Thyroid gland (tissue), 4 donors: ENCODE data around the gene GTPBP4. TPM values are rescaled to one million over a fixed set of nuclear protein-coding genes. Genes with fewer than 3 reads are reported as not detected.

Experiments
- DNase-seq, 2 donors: peaks; one replicate each; pipeline ENCODE4 v3.0.0-alpha.2; 2019
- H3K27ac ChIP-seq, 3 donors: fragments of 200-600 bp; sonication (generic); 1 replicate in 2 of 3; 2 replicates in 1 of 3; pipeline ENCODE4 v1.5.1; 2016 to 2019; ENCODE audit warnings: mild to moderate bottlenecking in 1 of 3, moderate library complexity in 1 of 3
- H3K27me3 ChIP-seq: fragments of 200-600 bp; sonication (generic); one replicate; pipeline ENCODE4 v1.5.1; 2019
- H3K36me3 ChIP-seq, 2 donors: fragments of 200-600 bp; sonication (generic); one replicate each; pipeline ENCODE4 v1.5.1; 2016 to 2019
- H3K4me1 ChIP-seq, 2 donors: fragments of 200-600 bp; sonication (generic); one replicate each; pipeline ENCODE4 v1.5.1; 2017 to 2019
- H3K4me3 ChIP-seq, 3 donors: fragments of 200-600 bp; sonication (generic); replicated peaks in 1 of 3; 1 replicate in 2 of 3; 2 replicates in 1 of 3; pipeline ENCODE4 v1.5.1; 2016; ENCODE audit warnings: mild to moderate bottlenecking in 1 of 3
- H3K9me3 ChIP-seq: fragments of 200-600 bp; sonication (generic); one replicate; pipeline ENCODE4 v1.5.1; 2017
- CTCF ChIP-seq, 6 experiments: fragments of 200-600 bp in 3 of 6; fragments of 450-650 bp in 3 of 6; sonication (generic) in 3 of 6; IDR thresholded peaks; one replicate each; pipeline ENCODE4 v1.5.1; 2016 to 2019; ENCODE audit warnings: antibody characterized with exemption in 6 of 6, mild to moderate bottlenecking in 2 of 6, inconsistent platforms in 1 of 6, moderate library complexity in 1 of 6
- POLR2A ChIP-seq, 2 donors: fragments of 450-650 bp; IDR thresholded peaks; one replicate each; pipeline ENCODE4 v1.6.1; 2017; ENCODE audit warnings: antibody characterized with exemption in 2 of 2, mild to moderate bottlenecking in 2 of 2, moderate library complexity in 1 of 2
- WGBS, 2 donors: methylation state at CpG; one replicate each; pipeline ENCODE4 v1.1.5; 2017; 5-methylcytosine and 5-hydroxymethylcytosine counted together
- intact Hi-C: fragments of 100-400 bp; cut with DNase I; formaldehyde crosslinking; loops from one replicate; pipeline ENCODE4 v1.15.1; 2023
- total RNA-seq, 4 donors: library from RNA; depleted of rRNA; stranded (reverse); fragments of >200 nt; gene quantifications; one replicate each; pipeline ENCODE4 v1.2.3, GENCODE V29; 2016

GTPBP4 gene
- total RNA-seq, 4 donors from 2014 or later, result 12.0 to 24.6 (median 19.8) TPM

GRCh38 chr10:974038-974784 lies 14.0 kb upstream of the GTPBP4 start:
- Histone ChIP-seq H3K36me3 (no peaks in the 10 kb centered on the region), H3K4me3 (no peak overlapping the region), H3K27me3 (no peaks in the 10 kb centered on the region), H3K27ac (peak overlapping the region in 2 of 3 donors; percentile 25 to 42), H3K4me1 (peaks cover 46 to 56% of the 10 kb centered on the region in 2 donors), H3K9me3 (no peaks in the 10 kb centered on the region)
- 67 to 68% methylated on average over 14 to 20 of the region's 20 CpGs for WGBS, 2 donors
- no peak for TF ChIP-seq POLR2A (IDR thresholded peaks at IDR 0.05)
- no peak for TF ChIP-seq CTCF (IDR thresholded peaks at IDR 0.05)
- peak; percentile 10 to 35 for DNase-seq
- intact Hi-C loops, result no loop called here

GRCh38 chr10:974785-975074 lies 13.5 kb upstream of the GTPBP4 start:
- DNase-seq, result peak; percentile 29 to 44
- H3K4me3 ChIP-seq, result no peak overlapping the region
- H3K27me3 ChIP-seq, result no peaks in the 10 kb centered on the region
- no peak for TF ChIP-seq CTCF (IDR thresholded peaks at IDR 0.05)
- H3K27ac ChIP-seq, result peak overlapping the region in 2 of 3 donors; percentile 25 to 42
- no peaks in the 10 kb centered on the region for H3K36me3 ChIP-seq
- 42 to 60% methylated on average over 5 of the region's 5 CpGs for WGBS, 2 donors
- H3K9me3 ChIP-seq, result no peaks in the 10 kb centered on the region
- H3K4me1 ChIP-seq, result peaks cover 40 to 51% of the 10 kb centered on the region in 2 donors
- intact Hi-C loops, result no loop called here

GRCh38 chr10:976316-976715 lies 11.9 kb upstream of the GTPBP4 start:
- WGBS, 2 donors, result 88 to 94% methylated on average over 22 of the region's 22 CpGs
- TF ChIP-seq CTCF (IDR thresholded peaks at IDR 0.05) (no peak), POLR2A (IDR thresholded peaks at IDR 0.05) (no peak)
- intact Hi-C loops, result no loop called here

GRCh38 chr10:978826-979421 lies 9.3 kb upstream of the GTPBP4 start:
- no peak for TF ChIP-seq POLR2A (IDR thresholded peaks at IDR 0.05)
- TF ChIP-seq CTCF (IDR thresholded peaks at IDR 0.05), result no peak
- no peaks in the 10 kb centered on the region for H3K27me3 ChIP-seq
- no peaks in the 10 kb centered on the region for H3K9me3 ChIP-seq
- peaks cover 10 to 14% of the 10 kb centered on the region in 2 donors for H3K4me1 ChIP-seq
- no peaks in the 10 kb centered on the region for H3K36me3 ChIP-seq
- intact Hi-C loops, result no loop called here
- WGBS, 2 donors, result 94 to 95% methylated on average over 2 of the region's 2 CpGs
- H3K4me3 ChIP-seq, result no peak overlapping the region
- DNase-seq, result no peak
- H3K27ac ChIP-seq, result no peak overlapping the region

More at GRCh38 chr10:976316-976715, 11.9 kb upstream of the GTPBP4 start:
- Histone ChIP-seq H3K9me3 (no peaks in the 10 kb centered on the region), H3K4me3 (no peak overlapping the region), H3K4me1 (peaks cover 28 to 40% of the 10 kb centered on the region in 2 donors), H3K27ac (no peak overlapping the region), H3K27me3 (no peaks in the 10 kb centered on the region), H3K36me3 (no peaks in the 10 kb centered on the region)
- DNase-seq, result no peak

- no peaks in the 10 kb centered on the region for H3K27me3 ChIP-seq
These were observed 7.7 kb upstream of the GTPBP4 start for GRCh38 chr10:980468-981093.

More at GRCh38 chr10:980468-981093, 7.7 kb upstream of the GTPBP4 start:
- intact Hi-C loops, result loop anchor here (10.0 kb wide), 1 partner anchor 156 kb away; no protein-coding TSS in a partner anchor
- Histone ChIP-seq H3K4me3 (no peak overlapping the region), H3K27ac (no peak overlapping the region), H3K9me3 (no peaks in the 10 kb centered on the region), H3K4me1 (peaks cover under 1 to 7% of the 10 kb centered on the region in 2 donors), H3K36me3 (no peaks in the 10 kb centered on the region)
- WGBS, 2 donors, result 94 to 99% methylated on average over 5 of the region's 5 CpGs
- no peak for DNase-seq
- TF ChIP-seq CTCF (IDR thresholded peaks at IDR 0.05) (no peak), POLR2A (IDR thresholded peaks at IDR 0.05) (no peak)
